Stimulated activated CD4-positive, alpha-beta T cell treated with anti-CD3 and anti-CD28 coated beads, Interleukin-1b, Interleukin-23, amount 100 ng/mL, for 24 hours (primary cell): ENCODE measurements around the gene TIMM17A.
A peak's percentile ranks its signal among the peaks of the same experiment; 100 is the strongest.
"Not testable (repeated sequence)": the region's sequence is repeated elsewhere in the genome, so short reads cannot be mapped to it uniquely, and the experiment has no call there.

Source experiments
- DNase-seq, 4 experiments: peaks; one replicate each; pipeline ENCODE4 v3.0.0-alpha.2; 2020; ENCODE audit warnings: low read depth in 4 of 4, low spot score in 1 of 4

Gene TIMM17A

DNA sequence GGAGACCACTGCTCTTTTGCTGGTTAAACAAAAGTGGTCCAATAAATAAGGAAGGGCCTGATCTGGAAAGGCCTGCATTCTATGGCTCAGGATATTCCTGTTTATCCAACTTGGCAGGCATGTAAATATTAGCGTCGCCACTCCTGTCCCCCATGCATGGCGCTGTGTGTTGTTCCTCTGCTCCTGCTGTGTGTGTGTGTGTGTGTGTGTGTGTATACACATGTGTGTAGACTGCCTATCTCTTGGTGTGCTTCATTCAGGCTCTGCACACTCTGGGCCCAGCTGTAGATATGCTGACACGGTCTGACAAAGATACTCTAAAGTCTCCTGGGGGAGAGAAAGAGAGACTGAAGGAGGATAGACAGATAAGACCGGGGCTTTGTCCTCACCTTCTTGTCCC is 15.7 kb upstream of the TIMM17A start:
- DNase-seq, result no peak

DNA sequence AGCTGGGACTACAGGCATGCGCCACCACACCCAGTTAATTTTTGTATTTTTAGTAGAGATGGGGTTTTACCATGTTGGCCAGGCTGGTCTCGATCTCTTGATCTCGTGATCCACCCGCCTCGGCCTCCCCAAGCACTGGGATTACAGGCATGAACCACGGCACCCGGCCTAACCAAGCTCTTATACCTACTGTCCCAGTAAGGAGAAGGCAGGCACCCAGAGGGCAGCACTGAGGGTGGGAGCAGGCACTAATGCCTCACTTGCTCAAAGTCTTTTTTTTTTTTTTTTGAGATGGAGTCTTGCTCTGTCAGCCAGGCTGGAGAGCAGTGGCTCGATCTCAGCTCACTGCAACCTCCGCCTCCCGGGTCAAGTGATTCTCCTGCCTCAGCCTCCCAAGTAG is 15.0 kb upstream of the TIMM17A start:
- DNase-seq, result not testable (repeated sequence)

DNA sequence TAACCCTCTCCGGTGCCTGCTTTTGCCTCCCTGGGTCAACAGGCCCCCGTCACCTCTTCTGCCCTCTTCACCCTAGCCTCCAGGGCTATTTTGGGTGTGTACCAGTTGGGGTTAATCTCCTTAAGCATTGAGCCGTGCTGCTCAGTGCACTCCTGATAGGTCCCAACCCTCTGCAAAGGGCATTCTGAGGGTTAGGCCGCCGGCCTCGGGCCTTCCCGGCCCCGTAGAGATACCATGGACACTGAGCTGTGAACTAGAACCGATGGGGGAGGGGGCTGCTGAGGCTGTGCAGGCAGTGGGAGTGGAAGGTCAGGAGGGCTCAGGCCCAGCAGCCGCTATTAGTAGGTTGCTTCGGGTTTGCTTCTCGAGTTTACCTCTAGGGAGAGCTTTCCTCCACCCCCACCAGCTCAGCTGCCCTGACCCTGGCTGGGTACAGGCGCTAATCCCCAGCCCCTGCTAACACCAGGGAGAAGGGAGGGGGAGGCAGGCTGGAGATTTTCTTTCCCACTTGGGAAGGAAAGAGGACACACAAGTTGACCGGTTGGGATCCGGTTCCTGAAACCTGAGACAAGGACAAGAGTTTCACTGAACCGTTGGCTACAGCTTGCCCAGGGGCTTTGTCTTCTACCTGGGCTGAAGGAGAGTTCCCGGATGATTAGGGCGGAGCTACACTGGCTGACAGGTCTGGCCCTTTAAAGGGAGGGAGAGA is 13.7 kb upstream of the TIMM17A start:
- no peak for DNase-seq

DNA sequence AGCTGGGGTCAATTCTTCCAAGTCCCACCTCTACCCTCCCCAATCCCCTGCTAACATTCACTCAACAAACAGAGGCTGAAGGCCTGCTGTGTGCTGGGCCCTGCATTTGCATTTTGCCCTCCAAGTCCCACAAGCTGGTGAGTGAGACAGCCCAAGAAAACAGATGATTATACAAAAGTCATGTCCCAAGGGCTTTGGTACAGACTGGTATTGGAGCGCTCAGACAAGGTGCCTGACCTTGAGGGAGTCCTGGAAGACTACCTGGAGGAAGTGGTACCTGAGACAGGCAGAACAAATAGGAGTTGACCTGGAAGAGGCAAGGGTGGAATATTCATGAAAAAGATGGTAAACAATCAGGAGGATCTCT is 13.2 kb upstream of the TIMM17A start:
- no peak for DNase-seq

GRCh38 chr1:201944002-201944401 is 11.3 kb upstream of the TIMM17A start:
- no peak for DNase-seq

GRCh38 chr1:201944639-201945038 is 10.7 kb upstream of the TIMM17A start:
- DNase-seq, result no peak

DNA sequence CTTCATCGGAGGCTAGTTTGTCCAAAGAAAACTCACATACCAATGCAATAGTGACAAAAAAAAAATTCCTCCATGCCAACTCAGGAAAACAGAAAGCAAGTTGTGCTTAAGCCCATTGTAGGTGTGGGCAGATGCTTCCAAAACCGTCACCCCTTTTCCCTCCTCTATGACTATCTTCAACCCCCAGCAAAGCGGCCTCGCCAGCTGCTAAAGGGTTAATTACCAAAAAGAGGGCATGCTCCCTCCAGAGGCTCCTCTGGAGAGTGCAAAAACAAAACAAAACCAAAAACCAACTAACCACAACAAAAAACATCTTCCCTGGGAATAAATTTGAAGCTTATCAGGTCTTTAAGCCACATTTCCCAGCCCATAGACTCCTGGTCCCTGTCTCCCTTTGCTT is 10.1 kb upstream of the TIMM17A start:
- DNase-seq, result no peak

DNA sequence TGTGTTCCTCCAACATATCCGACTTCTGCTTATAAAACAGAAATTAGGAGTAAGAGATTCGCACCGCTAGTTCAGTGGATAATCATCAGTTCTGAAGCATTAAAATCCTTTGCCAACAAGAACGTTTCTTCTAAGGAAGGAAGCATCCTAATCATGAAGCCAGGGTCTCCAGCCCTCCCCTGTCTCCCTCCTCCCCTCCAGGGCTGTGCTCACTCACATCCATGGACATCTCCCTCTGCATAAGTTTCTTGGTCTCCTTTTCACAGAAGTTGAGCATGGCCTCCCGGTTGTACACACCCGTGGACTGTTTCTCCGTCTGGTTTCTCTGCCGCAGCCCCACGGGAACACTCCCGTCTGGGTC is 9.5 kb upstream of the TIMM17A start:
- DNase-seq, result no peak

GRCh38 chr1:201946224-201946908 is 8.9 kb upstream of the TIMM17A start, which contains the start of gene LMOD1:
Gene LMOD1 (minus strand): TSS chr1:201946548. CDS start chr1:201946340, 208 bp downstream.
- DNase-seq, result no peak

- no peak for DNase-seq
Observed at GRCh38 chr1:201947697-201948008, 7.7 kb upstream of the TIMM17A start.

DNA sequence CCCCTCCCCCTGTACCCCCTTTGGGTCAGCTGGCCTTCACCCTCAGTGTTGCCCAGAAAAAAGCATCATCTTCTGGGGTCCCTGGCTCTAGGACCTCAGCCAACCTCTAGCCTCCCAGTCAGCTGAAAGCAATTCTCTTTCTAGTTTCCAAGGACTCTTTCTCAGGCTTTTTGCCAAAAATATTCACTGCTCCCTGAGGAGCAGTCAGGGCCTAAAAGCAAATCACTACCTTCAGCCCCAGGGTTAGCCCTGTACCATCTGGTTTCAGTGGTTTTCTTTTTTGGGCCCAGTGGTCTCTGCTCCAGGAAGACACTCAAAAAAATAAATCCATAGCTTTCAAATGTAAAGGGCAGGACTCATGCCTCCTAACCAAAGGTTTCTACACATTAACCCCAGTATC is 5.8 kb upstream of the TIMM17A start:
- DNase-seq, result no peak

GRCh38 chr1:201954263-201955008 is 867 bp upstream of the TIMM17A start:
- peak in 1 of 4 experiments; percentile 2 for DNase-seq

- no peak for DNase-seq
Observed at GRCh38 chr1:201955729-201956143, 433 bp downstream of the TIMM17A start.

- DNase-seq, result no peak
Observed at GRCh38 chr1:201958348-201958747, 3.0 kb downstream of the TIMM17A start.

DNA sequence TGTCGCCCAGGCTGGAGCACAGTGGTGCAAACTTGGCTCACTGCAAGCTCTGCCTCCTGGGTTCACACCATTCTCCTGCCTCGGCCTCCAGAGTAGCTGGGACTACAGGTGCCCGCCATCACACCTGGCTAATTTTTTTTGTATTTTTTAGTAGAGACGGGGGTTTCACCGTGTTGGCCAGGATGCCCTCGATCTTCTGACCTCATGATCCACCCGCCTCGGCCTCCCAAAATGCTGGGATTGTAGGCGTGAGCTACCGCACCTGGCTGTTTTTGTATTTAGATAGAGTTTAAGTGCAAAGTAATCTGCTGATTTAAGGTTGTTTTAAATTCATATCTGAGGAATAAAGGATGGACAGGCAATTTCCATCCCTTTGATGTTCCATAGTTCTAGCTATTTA is 7.1 kb downstream of the TIMM17A start:
- not testable (repeated sequence) for DNase-seq

DNA sequence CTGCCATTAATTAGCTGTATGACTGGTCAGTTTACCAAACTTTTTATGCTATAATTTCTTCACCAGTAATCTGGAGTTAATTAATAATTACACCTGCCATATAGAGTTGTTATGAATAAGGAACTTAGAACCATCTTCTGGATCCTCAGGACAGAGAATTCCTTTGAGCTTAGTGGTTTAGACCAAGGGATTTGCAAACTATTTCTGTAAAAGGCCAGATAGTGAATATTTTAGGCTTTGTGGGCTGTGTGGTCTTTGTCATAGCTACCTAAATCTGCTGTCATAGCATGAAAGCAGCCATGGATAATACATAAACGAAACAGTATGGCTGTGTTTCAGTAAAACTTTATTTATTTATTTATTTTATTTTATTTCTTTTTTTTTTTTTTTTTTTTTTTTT is 9.0 kb downstream of the TIMM17A start:
- DNase-seq, result no peak

GRCh38 chr1:201966171-201966570 is 10.9 kb downstream of the TIMM17A start:
- DNase-seq, result no peak

- DNase-seq, result no peak
Observed at GRCh38 chr1:201968202-201968925, 13.1 kb downstream of the TIMM17A start.

DNA sequence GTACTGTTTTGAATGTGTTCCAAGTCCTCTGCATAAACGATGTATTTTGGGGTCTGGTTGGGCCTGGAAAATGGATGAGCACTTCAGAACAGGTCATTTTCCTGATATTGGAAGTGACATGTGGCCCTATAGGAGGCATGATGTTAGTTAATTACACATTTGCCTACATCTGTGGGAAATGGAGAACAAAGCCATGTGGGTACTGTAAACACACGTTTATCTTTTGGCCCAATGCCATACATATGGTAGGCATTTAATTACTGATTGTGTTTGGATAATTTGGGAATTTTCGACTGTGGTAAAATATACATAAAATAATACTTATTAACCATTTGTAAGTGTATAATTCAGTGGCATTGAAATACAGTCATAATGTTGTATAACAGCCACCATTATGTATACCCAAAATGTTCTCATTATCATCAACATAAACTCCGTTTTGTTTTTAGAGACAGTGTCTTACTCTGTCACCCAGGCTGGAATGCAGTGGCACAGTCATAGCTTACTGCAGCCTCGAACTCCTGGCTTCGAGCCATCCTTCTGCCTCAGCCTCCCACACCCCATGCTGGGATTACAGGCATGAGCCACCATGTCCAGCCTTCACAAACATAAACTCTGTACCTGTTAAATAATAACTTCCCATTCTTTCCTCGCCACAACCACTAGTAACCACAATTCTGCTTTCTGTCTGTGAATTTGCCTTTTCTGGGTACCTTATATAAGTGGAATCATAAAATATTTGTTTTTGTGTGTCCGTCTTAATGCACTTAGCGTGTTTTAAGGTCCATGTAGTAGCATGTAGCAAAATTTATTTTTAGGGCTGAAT is 15.2 kb downstream of the TIMM17A start:
- no peak for DNase-seq

DNA sequence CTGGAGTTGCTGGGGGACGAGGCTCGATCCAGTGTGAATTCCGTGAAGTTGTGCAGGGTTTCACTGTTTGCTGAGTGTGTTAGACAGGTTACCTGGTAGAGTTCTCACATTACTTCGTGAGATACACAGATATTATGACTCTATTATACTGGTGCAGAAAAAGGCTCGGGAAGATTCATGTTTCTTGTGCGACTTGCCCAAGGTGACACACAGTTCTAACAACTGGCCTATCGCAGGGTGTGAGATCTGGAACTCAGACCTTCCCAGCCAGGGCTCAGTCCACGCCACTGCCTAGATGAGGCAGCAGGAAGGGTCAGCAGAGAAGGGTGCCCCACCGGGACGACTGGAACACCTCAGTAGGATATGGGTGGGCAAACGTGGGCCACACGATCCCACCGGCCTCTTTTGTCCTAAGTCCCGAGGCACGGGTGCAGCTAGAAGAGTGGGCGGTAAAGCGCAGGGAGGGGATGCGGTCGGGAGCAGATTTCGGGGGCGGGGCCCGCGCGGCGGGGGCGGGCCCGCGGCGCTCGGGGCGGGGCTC is 26.8 kb downstream of the TIMM17A start:
- peak; percentile 25 to 63 (median 45) for DNase-seq
